ACHN (cell line): ENCODE data around the gene MAP3K9.

Experiments used
- DNase-seq: peaks from one replicate; pipeline ENCODE4 v3.0.0-alpha.2; 2015
- in situ Hi-C: cut with HindIII; loops from 2 replicates; pipeline ENCODE4 v1.10.0; 2017; ENCODE audit warnings: low sequenced_read_pairs, low pct_ligation_motif_present, low pct_unique_long_range_greater_than_20kb

Gene MAP3K9

GRCh38 chr14:70823281-70823680 is 14.0 kb upstream of the MAP3K9 start:
- DNase-seq = no peak
- in situ Hi-C loops = no loop called here

GRCh38 chr14:70822530-70823185 is 13.3 kb upstream of the MAP3K9 start:
- peak; percentile 44 for DNase-seq
- in situ Hi-C loops = no loop called here

- DNase-seq = peak; percentile 43
- in situ Hi-C loops = no loop called here
These were observed 12.5 kb upstream of the MAP3K9 start for GRCh38 chr14:70821584-70822529.

- in situ Hi-C loops = no loop called here
- no peak for DNase-seq
These were observed 7.2 kb upstream of the MAP3K9 start for GRCh38 chr14:70816525-70816924.

GRCh38 chr14:70814466-70814865 is 5.2 kb upstream of the MAP3K9 start:
- in situ Hi-C loops = no loop called here
- no peak for DNase-seq

GRCh38 chr14:70812124-70812818 is 3.0 kb upstream of the MAP3K9 start:
- DNase-seq = no peak
- in situ Hi-C loops = no loop called here

GRCh38 chr14:70811578-70811977 is 2.3 kb upstream of the MAP3K9 start:
- peak; percentile 29 for DNase-seq
- in situ Hi-C loops = no loop called here

GRCh38 chr14:70811050-70811449 is 1.7 kb upstream of the MAP3K9 start:
- no peak for DNase-seq
- in situ Hi-C loops = no loop called here

GRCh38 chr14:70810621-70811020 is 1.3 kb upstream of the MAP3K9 start:
- in situ Hi-C loops = no loop called here
- DNase-seq = no peak

GRCh38 chr14:70808416-70809224 is 693 bp downstream of the MAP3K9 start:
- in situ Hi-C loops = no loop called here
- peak; percentile 46 for DNase-seq

GRCh38 chr14:70807898-70808415 is 1.4 kb downstream of the MAP3K9 start:
- DNase-seq = peak; percentile 62
- in situ Hi-C loops = no loop called here

- DNase-seq = no peak
These were observed 4.7 kb downstream of the MAP3K9 start for GRCh38 chr14:70804556-70805162.

GRCh38 chr14:70803321-70804310 is 5.7 kb downstream of the MAP3K9 start:
- no peak for DNase-seq
- in situ Hi-C loops = no loop called here

More at GRCh38 chr14:70804556-70805162, 4.7 kb downstream of the MAP3K9 start:
- in situ Hi-C loops = no loop called here

- in situ Hi-C loops = no loop called here
- DNase-seq = no peak
These were observed 6.9 kb downstream of the MAP3K9 start for GRCh38 chr14:70802379-70802778.

GRCh38 chr14:70801836-70802235 is 7.5 kb downstream of the MAP3K9 start:
- no peak for DNase-seq
- in situ Hi-C loops = no loop called here

- no peak for DNase-seq
- in situ Hi-C loops = no loop called here
These were observed 12.8 kb downstream of the MAP3K9 start for GRCh38 chr14:70796551-70796950.

- no peak for DNase-seq
These were observed 15.0 kb downstream of the MAP3K9 start for GRCh38 chr14:70794294-70794693.

More at GRCh38 chr14:70794294-70794693, 15.0 kb downstream of the MAP3K9 start:
- in situ Hi-C loops = no loop called here
